Measurements from ENCODE around the gene ANTXR1. TPM values are rescaled to one million over a fixed set of nuclear protein-coding genes. Genes with fewer than 3 reads are reported as not detected.

Gene ANTXR1
- polyA plus RNA-seq, 1 donor (not counting 4 experiments of a cell fraction or from before 2014, with no cell fraction given), result 20.4 TPM

DNA sequence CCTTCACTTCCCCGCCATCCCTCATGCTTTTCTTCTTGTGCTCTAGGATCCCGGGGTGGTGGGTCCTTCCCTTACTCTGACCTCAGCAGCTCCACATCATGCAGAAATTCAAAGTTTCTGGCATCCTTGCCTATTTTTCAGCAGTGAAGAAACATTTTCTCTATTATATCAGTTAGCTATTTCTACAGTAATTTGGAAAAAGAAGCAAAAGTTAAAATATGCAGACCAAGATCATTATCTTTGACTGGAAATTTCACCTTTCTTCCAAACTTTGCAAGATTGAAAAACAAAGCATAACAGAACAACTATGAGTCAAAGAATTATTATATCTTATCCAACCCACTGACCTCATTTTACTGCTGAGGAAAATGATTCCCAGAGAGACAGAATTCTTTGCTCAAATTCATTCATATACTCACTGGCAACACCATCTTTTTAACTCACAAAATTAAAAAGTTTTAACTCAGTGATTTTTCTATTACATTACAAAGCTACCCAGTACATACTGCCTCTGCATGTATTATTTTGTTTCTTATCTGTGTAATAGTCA is 40.5 kb downstream of the ANTXR1 start:
- no peaks in the 10 kb centered on the region for H4K20me1 ChIP-seq (ENCODE audit: control insufficient read depth, extremely low read depth, insufficient read depth, low read length)
- no peak overlapping the region for H3K4me3 ChIP-seq (ENCODE audit: control insufficient read depth in 2 of 3, extremely low read depth in 1 of 3, insufficient read depth in 2 of 3, low read depth in 1 of 3, low read length in 3 of 3)
- DNase-seq (ENCODE audit: low read depth, low spot score) (no peak), FAIRE-seq (no peak)
- H3K4me2 ChIP-seq (ENCODE audit: control insufficient read depth, extremely low read depth, insufficient read depth, low read depth, low read length), result no peak overlapping the region
- no peaks in the 10 kb centered on the region for H3K79me2 ChIP-seq (ENCODE audit: control insufficient read depth, insufficient read depth, low read length)
- no peak overlapping the region for H2AFZ ChIP-seq (ENCODE audit: control insufficient read depth, low read length)
- H3K36me3 ChIP-seq (ENCODE audit: control insufficient read depth in 2 of 2, extremely low read depth in 1 of 2, insufficient read depth in 2 of 2, low read length in 2 of 2), result no peaks in the 10 kb centered on the region
- H3K9ac ChIP-seq (ENCODE audit: control insufficient read depth, extremely low read depth, insufficient read depth, low read length), result no peak overlapping the region
- H3K27me3 ChIP-seq (ENCODE audit: control insufficient read depth, extremely low read depth, insufficient read depth, low read length), result no peaks in the 10 kb centered on the region
- H3K9me3 ChIP-seq (ENCODE audit: control insufficient read depth, low read depth, low read length), result no peaks in the 10 kb centered on the region
- H3K4me1 ChIP-seq (ENCODE audit: control insufficient read depth, extremely low read depth, insufficient read depth, low read length), result peaks cover 10% of the 10 kb centered on the region
- H3K27ac ChIP-seq (ENCODE audit: control insufficient read depth, insufficient read depth, low read length), result no peak overlapping the region
- no peaks in the 10 kb centered on the region for H3K9me1 ChIP-seq (ENCODE audit: control insufficient read depth, extremely low read depth, insufficient read depth, low read length)
- no peak for TF ChIP-seq EZH2 (IDR thresholded peaks at IDR 0.05; ENCODE audit: low read length)
- TF ChIP-seq, protein P1, sequence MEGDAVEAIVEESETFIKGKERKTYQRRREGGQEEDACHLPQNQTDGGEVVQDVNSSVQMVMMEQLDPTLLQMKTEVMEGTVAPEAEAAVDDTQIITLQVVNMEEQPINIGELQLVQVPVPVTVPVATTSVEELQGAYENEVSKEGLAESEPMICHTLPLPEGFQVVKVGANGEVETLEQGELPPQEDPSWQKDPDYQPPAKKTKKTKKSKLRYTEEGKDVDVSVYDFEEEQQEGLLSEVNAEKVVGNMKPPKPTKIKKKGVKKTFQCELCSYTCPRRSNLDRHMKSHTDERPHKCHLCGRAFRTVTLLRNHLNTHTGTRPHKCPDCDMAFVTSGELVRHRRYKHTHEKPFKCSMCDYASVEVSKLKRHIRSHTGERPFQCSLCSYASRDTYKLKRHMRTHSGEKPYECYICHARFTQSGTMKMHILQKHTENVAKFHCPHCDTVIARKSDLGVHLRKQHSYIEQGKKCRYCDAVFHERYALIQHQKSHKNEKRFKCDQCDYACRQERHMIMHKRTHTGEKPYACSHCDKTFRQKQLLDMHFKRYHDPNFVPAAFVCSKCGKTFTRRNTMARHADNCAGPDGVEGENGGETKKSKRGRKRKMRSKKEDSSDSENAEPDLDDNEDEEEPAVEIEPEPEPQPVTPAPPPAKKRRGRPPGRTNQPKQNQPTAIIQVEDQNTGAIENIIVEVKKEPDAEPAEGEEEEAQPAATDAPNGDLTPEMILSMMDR (optimal IDR thresholded peaks at IDR 0.05 in 1 of 3, IDR thresholded peaks at IDR 0.05 in 1 of 3, conservative IDR thresholded peaks at IDR 0.05 in 1 of 3; ENCODE audit: extremely low read depth in 1 of 3, insufficient read depth in 2 of 3, low read length in 3 of 3), result no peak
- dilution Hi-C loops (cut with MboI; ENCODE audit: extremely low pct_ligation_motif_present, low sequenced_read_pairs), result no loop called here

DNA sequence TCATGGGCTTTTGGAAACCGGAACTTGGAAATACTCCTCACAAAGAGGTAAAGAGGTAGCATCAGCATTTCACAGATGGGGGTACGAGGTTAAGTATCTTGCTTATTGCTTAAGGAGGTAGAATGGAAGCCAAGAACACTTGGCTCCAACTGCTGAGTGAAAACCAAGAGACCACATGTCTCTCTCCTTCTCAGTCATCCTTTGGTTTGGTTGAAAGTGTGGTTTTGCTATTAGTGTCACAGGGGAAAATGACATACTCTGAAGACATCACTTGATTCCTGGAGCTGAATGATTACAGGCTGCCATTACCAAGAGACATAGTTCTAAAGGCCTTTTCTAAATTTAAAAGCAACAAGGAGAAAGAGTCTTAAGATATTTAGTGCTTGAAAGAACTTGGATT is 41.5 kb downstream of the ANTXR1 start:
- no peak for DNase-seq (ENCODE audit: low read depth, low spot score)
- H3K27ac ChIP-seq (ENCODE audit: control insufficient read depth, insufficient read depth, low read length), result no peak overlapping the region
- dilution Hi-C loops (cut with MboI; ENCODE audit: extremely low pct_ligation_motif_present, low sequenced_read_pairs), result no loop called here
- no peaks in the 10 kb centered on the region for H3K9me1 ChIP-seq (ENCODE audit: control insufficient read depth, extremely low read depth, insufficient read depth, low read length)
- H3K9ac ChIP-seq (ENCODE audit: control insufficient read depth, extremely low read depth, insufficient read depth, low read length), result no peak overlapping the region
- peak; percentile 58 for FAIRE-seq
- peaks cover 10% of the 10 kb centered on the region for H3K4me1 ChIP-seq (ENCODE audit: control insufficient read depth, extremely low read depth, insufficient read depth, low read length)
- no peaks in the 10 kb centered on the region for H3K36me3 ChIP-seq (ENCODE audit: control insufficient read depth in 2 of 2, extremely low read depth in 1 of 2, insufficient read depth in 2 of 2, low read length in 2 of 2)
- TF ChIP-seq, protein P1 (optimal IDR thresholded peaks at IDR 0.05 in 1 of 3, IDR thresholded peaks at IDR 0.05 in 1 of 3, conservative IDR thresholded peaks at IDR 0.05 in 1 of 3; ENCODE audit: extremely low read depth in 1 of 3, insufficient read depth in 2 of 3, low read length in 3 of 3), result no peak
- no peak for TF ChIP-seq EZH2 (IDR thresholded peaks at IDR 0.05; ENCODE audit: low read length)
- no peaks in the 10 kb centered on the region for H3K27me3 ChIP-seq (ENCODE audit: control insufficient read depth, extremely low read depth, insufficient read depth, low read length)
- H4K20me1 ChIP-seq (ENCODE audit: control insufficient read depth, extremely low read depth, insufficient read depth, low read length), result no peaks in the 10 kb centered on the region
- no peak overlapping the region for H3K4me3 ChIP-seq (ENCODE audit: control insufficient read depth in 2 of 3, extremely low read depth in 1 of 3, insufficient read depth in 2 of 3, low read depth in 1 of 3, low read length in 3 of 3)
- H3K79me2 ChIP-seq (ENCODE audit: control insufficient read depth, insufficient read depth, low read length), result no peaks in the 10 kb centered on the region
- no peak overlapping the region for H2AFZ ChIP-seq (ENCODE audit: control insufficient read depth, low read length)
- no peak overlapping the region for H3K4me2 ChIP-seq (ENCODE audit: control insufficient read depth, extremely low read depth, insufficient read depth, low read depth, low read length)
- no peaks in the 10 kb centered on the region for H3K9me3 ChIP-seq (ENCODE audit: control insufficient read depth, low read depth, low read length)

Data from keratinocyte (primary cell).